Right renal pelvis (tissue), 4 donors: ENCODE data around the gene INHBC. TPM values are rescaled to one million over a fixed set of nuclear protein-coding genes. Genes with fewer than 3 reads are reported as not detected.

Source experiments
- DNase-seq, 4 donors: peaks; one replicate each; pipeline ENCODE4 v3.0.0-alpha.2; 2013; ENCODE audit warnings: low read depth in 4 of 4, low spot score in 3 of 4, missing footprints in 1 of 4
- polyA plus RNA-seq, 4 donors: library from polyadenylated mRNA; unstranded; fragments of 120-200 nt; gene quantifications; one replicate each; pipeline ENCODE4 v1.2.1, GENCODE V29; 2013; ENCODE audit not compliant: insufficient read length in 4 of 4

INHBC gene
- polyA plus RNA-seq, 4 donors, result 0.15 to 0.30 (median 0.26) TPM

DNA sequence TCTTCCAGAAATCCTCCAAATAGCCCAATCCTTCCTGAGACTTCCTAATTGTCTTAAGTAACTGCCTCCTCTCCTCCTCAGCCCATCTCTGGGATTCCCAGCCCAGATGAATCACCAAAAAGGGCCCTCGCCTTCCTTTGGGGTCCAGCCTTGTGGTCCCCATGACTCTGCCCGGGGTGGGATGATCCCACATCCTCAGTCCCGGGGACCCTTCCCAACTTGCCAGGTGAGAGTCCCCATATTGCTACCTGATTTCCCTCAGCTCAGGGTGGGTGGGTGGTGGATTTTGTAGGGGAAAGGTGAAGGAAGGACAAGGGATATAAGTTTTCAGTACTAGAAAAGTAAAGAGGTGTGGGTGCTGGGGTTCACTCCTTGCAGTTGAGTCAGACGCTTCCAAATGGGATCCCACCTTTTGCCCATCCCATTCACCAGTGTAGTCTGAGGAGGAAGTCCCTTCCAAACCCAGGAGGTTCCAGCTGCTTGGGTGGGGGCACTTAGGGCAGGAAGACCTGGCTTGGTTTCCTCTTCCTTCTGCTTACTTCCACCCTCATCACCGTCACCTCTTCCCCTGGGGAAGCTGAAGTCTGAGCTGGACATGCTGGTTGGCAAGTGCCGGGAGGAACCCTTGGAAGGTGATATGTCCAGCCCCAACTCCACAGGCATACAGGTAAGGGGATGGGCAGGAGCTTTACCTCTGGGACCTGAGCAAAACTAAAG lies 30.6 kb downstream of the INHBC start:
- DNase-seq, result no peak

DNA sequence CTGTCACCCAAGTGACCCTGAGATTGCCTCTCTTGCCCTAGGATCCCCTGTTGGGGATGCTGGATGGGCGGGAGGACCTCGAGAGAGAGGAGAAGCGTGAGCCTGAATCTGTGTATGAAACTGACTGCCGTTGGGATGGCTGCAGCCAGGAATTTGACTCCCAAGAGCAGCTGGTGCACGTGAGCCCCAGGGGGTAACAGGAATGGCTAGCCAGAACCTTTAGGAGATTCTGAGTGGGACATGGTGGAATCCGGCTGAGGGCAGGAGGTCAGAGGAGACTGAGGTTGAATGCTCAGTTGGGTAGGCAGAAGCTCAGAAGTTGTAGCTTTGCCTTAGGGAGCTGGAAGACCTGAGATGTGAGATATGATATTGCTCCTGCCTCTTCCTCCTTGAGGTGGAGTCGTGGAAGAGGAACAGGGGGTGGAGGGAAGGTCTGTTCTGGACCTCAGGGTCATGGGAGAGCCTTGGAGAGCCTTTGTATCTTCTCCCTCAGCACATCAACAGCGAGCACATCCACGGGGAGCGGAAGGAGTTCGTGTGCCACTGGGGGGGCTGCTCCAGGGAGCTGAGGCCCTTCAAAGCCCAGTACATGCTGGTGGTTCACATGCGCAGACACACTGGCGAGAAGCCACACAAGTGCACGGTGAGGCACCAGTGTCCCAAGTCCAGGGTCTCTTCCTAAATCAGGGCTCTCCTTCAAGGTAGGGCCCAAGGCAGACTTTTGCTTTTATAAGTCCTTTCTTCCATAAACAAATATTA lies 31.3 kb downstream of the INHBC start:
- DNase-seq, result no peak

DNA sequence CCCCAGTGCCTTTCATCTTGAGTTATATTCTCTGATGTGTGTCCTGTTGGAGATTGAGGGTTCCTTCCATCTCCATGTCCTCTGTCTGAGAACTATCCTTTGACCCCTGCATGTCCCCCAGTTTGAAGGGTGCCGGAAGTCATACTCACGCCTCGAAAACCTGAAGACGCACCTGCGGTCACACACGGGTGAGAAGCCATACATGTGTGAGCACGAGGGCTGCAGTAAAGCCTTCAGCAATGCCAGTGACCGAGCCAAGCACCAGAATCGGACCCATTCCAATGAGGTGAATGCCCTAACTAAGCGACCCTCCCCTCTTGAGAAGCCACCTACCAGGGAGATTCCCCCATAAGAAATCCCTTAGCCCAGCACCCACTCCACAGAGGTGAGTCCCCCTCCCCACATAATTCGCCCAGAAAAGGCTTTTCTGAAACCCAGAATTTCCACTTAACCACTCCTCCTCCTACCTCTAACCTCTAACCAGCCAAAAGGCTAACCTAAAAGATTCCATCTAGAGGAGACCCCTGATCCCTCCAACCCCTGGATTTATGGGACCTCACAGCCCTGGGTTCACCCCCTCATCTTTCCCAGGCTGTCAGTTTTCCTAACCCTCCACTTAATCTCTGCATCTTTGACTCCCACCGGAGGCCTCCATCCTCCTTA lies 32.8 kb downstream of the INHBC start:
- no peak for DNase-seq

DNA sequence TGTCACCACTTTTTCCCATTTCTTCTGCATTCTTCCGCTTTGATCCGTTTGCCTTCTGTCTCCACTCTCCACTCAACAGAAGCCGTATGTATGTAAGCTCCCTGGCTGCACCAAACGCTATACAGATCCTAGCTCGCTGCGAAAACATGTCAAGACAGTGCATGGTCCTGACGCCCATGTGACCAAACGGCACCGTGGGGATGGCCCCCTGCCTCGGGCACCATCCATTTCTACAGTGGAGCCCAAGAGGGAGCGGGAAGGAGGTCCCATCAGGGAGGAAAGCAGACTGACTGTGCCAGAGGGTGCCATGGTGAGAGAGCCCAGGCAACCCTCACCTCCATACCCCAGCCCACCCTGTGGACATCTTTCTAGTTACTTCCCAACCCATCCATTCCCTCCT lies 33.3 kb downstream of the INHBC start:
- no peak for DNase-seq

DNA sequence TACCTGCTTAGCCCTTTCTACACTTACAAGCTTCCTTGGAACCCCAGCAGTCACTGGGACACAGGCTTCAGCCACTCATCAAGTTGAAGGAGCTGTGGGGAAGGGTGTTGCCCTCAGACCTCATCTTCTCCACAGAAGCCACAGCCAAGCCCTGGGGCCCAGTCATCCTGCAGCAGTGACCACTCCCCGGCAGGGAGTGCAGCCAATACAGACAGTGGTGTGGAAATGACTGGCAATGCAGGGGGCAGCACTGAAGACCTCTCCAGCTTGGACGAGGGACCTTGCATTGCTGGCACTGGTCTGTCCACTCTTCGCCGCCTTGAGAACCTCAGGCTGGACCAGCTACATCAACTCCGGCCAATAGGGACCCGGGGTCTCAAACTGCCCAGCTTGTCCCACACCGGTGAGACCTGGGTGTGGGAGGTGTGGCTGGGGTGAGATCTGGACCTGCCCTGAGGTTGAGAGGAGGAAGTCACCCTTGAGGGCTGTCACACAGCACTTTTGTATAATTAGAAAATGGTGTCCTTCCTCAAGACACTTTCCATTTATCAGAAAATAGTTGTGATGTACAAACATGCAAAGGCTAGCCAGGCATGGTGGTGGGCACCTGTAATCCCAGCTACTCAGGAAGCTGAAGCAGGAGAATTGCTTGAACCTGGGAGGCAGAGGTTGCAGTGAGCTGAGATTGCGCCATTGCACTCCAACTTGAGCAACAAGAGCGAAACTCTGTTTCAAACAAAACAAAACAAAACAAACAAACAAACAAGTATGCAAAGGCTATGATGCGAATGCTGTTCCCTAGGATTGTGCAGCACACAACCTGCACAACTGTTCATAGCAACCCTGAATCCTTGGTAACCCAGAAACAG lies 34.9 kb downstream of the INHBC start:
- no peak for DNase-seq

DNA sequence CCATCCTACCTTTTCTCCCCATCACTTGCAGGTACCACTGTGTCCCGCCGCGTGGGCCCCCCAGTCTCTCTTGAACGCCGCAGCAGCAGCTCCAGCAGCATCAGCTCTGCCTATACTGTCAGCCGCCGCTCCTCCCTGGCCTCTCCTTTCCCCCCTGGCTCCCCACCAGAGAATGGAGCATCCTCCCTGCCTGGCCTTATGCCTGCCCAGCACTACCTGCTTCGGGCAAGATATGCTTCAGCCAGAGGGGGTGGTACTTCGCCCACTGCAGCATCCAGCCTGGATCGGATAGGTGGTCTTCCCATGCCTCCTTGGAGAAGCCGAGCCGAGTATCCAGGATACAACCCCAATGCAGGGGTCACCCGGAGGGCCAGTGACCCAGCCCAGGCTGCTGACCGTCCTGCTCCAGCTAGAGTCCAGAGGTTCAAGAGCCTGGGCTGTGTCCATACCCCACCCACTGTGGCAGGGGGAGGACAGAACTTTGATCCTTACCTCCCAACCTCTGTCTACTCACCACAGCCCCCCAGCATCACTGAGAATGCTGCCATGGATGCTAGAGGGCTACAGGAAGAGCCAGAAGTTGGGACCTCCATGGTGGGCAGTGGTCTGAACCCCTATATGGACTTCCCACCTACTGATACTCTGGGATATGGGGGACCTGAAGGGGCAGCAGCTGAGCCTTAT lies 35.8 kb downstream of the INHBC start:
- no peak for DNase-seq

DNA sequence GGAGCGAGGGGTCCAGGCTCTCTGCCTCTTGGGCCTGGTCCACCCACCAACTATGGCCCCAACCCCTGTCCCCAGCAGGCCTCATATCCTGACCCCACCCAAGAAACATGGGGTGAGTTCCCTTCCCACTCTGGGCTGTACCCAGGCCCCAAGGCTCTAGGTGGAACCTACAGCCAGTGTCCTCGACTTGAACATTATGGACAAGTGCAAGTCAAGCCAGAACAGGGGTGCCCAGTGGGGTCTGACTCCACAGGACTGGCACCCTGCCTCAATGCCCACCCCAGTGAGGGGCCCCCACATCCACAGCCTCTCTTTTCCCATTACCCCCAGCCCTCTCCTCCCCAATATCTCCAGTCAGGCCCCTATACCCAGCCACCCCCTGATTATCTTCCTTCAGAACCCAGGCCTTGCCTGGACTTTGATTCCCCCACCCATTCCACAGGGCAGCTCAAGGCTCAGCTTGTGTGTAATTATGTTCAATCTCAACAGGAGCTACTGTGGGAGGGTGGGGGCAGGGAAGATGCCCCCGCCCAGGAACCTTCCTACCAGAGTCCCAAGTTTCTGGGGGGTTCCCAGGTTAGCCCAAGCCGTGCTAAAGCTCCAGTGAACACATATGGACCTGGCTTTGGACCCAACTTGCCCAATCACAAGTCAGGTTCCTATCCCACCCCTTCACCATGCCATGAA lies 36.5 kb downstream of the INHBC start:
- no peak for DNase-seq

DNA sequence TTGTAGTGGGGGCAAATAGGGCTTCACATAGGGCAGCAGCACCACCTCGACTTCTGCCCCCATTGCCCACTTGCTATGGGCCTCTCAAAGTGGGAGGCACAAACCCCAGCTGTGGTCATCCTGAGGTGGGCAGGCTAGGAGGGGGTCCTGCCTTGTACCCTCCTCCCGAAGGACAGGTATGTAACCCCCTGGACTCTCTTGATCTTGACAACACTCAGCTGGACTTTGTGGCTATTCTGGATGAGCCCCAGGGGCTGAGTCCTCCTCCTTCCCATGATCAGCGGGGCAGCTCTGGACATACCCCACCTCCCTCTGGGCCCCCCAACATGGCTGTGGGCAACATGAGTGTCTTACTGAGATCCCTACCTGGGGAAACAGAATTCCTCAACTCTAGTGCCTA lies 37.1 kb downstream of the INHBC start:
- no peak for DNase-seq

DNA sequence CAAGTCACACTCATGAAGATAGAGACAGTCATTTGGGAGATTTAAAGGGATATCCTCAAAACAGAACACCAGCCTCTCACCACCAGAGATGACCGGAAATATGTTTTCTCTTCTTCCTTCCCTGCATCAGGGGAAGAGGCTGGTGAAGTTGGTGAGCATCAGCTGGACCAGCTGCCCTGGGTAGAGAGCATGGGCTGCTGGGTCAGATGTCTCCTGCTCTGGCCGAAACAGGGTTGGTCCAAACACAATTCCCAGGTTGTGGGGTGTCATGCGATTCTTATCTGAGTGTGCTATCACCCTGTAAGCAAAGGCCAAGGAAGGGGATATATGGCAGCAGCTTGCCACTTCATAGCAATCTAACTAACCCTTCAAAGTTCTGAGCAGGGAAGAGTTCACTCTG lies 37.8 kb downstream of the INHBC start:
- DNase-seq, result no peak

DNA sequence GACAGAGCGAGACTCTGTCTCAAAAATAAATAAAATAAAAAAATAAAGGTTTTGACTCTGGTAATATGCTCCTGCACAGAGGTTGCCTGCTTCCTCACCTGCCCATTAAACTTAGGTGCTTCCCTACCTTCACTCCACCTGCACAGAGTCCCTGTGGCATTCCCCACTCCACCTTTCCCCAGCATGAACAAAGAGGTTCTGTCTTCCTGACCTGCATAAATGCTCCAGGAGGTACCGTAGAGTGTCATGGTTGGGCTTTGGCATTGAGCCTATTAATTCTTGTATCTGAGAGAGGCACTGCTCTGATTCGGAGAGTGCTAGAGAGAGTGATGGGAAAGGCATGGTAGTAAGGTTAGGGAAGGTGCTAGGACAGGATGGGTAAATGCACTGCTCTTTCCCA lies 38.8 kb downstream of the INHBC start:
- DNase-seq, result no peak

DNA sequence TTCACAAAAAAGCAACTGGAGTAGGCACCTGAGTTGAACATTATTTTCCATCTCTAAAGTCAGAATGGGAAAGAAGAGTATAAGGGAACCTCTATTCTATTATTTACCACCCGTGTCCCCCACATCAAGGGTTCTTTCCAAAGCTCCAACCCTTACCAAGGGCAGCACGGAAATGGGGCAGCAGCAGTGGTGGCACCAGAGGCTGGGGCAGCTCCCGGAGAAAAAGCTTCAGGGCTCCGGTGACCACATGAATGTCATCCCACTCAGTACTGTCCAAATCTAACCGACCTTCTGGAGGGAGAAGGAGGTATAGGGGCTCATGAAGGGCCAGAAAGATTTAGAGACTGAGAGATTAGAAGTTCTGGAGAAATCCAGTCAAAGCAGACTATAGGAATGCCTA lies 39.3 kb downstream of the INHBC start:
- DNase-seq, result no peak

DNA sequence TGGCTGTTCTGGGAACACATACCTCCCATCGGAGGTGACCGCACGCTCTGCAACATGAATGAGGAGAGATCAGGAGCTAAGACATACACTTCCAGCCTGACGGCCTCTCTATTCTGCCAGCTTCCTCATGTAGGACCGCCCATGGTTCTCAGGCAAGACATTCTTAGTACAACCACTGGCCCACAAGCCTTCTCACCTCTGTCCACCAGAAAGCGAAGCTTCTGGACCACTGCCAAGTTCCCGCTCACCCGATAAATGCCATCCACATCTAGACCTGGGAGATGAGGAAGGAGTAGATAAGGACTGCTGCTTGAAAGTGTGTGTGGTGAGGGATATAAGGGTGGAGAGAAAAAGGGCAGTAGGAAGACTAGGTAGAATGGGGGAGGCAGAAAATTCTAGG lies 39.8 kb downstream of the INHBC start:
- no peak for DNase-seq

DNA sequence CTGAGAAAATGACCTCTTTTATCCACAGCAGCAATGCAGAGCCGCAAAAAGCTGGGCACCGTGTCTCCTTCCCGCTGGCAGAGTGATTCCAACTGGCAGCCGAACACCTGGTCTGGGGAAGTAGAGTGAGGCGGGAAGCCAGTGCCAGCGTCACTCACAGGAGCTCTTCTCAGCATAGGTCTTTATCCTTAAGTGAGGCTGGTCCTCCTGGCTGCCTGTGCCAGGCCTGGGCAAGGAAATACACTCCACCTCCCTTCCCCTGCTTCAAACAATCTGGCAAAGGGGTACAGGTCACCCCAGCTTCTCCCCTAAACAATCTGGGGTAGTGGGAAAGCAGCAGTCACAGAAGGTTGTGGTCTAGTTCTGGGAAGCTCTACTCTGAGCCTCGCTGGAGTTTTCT lies 40.3 kb downstream of the INHBC start:
- DNase-seq, result no peak

DNA sequence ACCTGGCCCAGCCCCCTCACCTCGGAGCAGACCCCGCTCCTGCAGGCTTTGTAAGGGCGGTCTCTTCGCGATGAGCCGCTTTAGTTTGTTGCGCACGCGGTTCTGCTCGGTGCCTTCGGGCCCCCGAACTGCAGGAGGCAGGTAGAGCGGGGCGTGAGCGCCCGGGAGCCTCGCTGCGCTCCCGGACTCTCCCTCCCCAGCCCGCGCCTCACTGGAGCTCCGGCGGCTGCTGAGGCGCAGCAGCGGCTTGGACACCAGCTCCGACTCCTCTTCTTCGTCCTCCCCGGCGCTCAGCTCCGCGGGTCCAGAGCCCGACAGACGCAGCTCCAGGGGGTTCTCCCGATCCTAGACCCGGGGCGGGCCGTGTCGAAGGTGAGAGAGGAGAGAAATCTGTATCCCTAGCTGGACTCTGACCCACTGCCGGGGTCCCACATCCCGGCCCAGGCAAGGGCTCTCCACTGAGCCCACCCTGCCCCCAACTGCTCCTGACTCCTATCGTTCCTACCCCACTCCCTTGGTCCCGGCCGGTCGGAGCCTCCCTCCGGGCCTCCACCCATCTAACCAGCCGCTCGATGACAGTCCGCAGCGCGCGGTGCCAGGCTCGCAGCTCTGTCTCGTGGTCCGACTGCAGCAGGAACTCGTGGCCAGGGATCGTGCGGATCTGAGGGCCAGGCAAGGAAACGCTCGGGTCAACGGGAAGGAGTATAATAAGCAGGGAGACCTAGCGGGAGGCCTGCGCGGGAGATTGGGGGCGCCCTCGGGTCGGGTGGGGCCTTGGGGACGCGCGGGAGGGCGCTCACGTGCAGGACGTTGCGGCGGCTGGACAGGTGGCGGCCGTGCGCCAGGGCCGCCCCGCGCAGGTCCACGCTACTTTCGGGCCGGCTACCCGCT lies 40.9 kb downstream of the INHBC start:
- no peak for DNase-seq

DNA sequence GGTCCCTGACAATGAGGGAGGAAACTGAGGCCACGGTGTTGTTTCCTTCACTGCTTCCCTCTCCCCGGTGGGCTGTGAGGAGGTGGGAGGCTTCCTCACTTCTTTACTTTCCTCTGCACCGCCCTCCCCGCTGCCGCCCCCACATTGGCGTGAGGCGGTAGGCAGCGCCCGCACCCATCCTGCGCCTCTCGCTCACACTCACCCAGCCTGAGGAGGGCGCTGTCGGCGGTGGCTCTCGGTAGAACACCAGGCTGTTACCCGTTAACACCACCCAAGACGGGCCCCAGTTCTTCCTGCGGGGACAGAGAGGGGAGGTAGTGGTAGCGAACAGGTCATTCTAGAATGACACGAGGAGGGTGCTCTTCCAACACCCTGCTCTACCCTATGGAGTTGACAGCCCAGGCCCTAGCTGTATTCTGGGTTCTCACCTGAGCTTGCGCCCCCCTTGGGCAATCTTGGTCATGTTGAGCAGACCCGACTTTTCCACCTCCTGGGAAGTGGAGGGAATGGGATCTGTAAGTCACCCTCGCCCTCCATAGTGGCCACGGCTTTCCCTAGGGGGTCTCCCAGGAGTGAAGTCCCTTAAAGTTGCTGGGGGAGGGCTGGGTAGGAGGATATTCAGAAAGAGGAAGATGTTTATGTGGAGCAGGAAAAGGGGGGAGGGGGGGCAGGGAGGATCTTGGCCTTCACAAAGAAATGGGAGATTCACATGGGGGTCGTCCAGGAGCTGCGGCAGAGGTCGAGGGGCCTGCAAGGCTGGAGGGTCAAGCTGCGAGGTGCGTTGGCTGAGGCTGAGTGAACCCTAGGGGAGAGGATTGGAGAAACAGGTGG lies 41.8 kb downstream of the INHBC start:
- DNase-seq, result no peak

DNA sequence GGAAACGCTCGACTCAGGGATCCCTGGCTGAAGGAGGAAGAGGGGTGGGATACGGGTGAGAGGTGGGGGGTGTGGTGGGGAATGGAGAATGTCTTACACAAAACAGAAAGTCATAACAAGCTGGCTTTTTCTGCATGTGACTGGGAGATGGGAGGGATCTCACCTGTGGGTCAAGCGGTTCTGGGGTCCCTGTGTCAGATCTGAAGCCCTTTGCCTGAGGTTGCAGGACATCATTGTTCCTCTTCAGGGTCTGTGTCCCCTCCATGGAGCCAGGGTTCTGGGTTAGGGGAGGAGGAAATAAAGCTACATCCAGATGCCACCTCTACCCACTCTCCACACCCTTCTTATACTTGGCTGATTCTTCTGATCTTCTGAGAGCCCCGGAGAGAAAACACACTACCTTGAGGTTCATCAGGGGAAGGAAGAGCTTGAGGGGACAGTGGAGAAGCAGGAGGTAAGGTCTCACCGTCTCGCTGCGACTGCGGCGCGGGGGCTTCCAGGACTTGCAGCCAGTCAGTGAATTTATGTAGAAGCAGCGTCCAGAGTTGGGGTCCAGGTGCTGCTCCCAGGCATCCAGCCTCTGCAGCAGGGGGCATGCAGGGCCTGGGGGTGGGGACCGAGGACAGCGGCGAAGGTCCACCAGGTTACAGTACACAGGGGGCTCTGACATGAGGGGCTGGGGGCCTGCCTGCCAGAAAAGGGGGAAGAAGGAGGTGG lies 42.6 kb downstream of the INHBC start:
- no peak for DNase-seq
